OCI-M2 (cell line): Measurements from ENCODE around the gene TRAPPC14.
"Not testable (repeated sequence)": the region's sequence is repeated elsewhere in the genome, so short reads cannot be mapped to it uniquely, and the experiment has no call there.

Experiments used
- DNase-seq: peaks from one replicate; lab custom pipeline; 2025; ENCODE audit not compliant: unreplicated experiment; lab: John Stamatoyannopoulos, UW

TRAPPC14 gene, protein sequence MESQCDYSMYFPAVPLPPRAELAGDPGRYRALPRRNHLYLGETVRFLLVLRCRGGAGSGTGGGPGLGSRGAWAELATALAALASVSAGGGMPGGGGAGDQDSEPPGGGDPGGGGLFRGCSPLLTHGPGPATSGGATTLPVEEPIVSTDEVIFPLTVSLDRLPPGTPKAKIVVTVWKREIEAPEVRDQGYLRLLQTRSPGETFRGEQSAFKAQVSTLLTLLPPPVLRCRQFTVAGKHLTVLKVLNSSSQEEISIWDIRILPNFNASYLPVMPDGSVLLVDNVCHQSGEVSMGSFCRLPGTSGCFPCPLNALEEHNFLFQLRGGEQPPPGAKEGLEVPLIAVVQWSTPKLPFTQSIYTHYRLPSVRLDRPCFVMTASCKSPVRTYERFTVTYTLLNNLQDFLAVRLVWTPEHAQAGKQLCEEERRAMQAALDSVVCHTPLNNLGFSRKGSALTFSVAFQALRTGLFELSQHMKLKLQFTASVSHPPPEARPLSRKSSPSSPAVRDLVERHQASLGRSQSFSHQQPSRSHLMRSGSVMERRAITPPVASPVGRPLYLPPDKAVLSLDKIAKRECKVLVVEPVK

DNA sequence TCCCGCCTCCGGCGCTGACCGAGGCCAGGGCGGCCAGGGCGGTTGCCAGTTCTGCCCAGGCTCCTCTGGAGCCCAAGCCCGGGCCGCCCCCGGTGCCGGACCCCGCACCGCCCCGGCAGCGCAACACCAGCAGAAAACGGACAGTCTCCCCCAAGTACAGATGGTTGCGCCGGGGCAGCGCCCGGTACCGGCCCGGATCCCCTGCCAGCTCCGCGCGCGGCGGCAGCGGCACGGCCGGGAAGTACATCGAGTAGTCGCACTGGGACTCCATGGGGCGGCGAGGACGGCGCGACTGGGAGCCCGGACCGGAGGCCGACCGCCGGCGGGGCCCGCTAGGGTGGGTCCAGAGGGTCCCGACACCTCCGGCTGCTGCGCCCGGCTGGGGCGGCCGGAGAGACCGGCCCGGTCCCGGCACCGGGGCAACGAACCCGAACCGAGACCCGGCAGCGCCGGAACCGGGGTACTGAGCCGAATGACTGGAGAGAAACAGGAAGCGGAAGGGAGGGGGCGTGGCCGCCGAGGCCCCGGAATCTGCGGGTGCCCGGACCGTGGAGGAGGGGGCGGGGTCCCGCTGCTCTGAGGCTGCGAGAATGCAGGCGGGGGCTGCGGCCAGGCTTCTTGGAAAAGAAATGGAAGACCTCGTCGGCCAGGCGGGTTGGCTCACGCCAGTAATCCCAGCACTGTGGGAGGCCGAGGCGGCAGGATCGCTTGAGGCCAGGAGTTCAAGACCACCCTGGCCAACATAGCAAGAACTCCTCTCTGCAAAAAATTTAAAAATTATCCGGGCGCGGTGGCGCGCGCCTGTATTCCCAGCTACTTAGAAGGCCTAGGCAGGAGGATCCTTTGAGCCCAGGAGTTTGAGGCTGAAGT lies at the start of gene TRAPPC14:
Gene TRAPPC14 (minus strand): TSS at position 495 of the 870 bp plus-strand sequence. CDS start 224 bp downstream, at position 271.
- DNase-seq, result peak; percentile 16

DNA sequence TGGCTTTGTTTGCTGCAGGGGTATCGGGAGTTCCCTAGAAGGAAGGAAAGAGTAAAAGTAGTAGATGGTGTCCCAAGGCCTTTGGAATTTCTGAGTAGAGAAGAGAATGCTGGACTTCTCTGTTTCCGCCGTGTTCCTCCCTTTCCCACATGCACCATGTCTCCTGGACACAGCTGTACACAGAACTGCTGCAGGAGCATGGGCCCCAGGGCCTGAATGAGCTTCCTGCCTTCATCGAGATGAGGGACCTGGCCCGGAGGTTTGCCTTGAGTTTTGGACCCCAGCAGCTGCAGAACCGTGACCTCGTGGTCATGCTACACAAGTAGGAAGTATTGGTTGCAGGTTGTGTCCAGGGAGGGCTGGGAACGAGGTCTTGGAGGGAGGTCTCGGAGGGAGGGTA lies 45.9 kb upstream of the TRAPPC14 start:
- no peak for DNase-seq

DNA sequence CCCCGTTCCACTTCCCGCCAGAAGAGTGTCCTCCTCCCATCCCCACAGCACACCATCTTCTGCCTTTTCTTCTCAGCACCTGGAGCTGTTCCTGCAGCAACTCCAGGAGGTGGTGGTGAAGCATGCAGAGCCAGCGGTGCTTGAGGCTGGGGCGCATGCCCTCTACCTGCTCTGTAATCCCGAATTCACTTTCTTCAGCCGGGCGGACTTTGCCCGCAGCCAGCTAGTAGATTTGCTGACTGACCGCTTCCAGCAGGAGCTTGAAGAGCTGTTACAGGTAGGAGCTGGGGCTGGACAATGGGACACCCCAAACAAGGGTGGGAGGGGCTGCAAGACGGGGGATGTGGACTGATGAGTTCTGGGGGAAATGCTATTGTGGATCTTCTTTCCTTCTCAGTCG lies 42.2 kb upstream of the TRAPPC14 start:
- no peak for DNase-seq

DNA sequence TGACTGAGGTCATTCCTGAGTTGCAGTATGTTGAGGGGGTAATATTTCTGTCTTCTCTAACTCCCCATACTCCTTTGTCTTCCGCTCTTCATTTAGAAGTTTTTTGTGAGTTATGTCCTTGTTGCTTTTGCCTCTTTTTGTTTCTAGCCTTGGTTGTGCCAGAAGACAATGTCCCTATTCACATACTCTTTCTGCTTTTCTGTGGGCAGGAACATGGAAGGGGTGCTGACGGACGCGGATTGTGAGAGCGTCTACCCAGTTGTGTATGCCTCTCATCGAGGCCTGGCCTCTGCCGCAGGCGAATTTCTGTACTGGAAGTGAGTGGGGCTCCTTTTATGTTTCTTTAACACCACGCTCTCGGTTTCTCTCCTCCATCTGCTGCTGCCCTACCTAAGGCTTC lies 39.7 kb upstream of the TRAPPC14 start:
- no peak for DNase-seq

DNA sequence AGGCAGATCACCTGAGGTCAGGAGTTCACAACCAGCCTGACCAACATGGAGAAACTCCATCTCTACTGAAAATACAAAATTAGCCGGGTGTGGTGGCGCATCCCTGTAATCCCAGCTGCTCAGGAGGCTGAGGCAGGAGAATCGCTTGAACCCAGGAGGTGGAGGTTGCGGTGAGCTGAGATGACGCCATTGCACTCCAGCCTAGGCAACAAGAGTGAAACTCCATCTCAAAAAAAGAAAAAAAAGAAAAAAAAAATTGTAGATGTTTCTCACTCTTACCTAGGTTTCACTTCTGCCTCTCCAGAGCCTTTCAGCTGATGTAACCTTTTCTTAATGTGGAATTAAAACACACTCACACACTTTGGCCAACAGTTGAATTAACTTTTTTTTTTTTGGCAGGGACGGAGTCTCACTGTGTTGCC lies 37.4 kb upstream of the TRAPPC14 start:
- DNase-seq, result not testable (repeated sequence)

DNA sequence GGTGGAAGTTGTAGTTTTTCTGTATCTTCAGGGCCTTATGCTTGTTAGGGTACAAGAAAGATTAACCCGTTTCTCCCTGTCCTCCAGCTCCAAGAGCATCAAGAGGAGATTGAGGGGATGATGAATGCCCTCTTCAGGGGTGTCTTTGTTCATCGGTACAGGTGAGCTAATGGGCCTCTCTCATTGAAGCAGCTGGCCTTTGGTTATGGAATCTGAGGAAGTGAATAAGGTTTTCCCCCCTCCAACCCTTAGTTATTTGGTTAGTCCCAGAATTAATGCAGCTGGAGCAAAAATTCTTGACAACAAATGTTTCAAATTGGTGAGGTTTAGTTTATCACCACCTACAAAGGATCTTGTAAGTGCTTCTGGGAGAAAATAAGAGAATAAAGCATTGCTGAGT lies 36.7 kb upstream of the TRAPPC14 start:
- no peak for DNase-seq

DNA sequence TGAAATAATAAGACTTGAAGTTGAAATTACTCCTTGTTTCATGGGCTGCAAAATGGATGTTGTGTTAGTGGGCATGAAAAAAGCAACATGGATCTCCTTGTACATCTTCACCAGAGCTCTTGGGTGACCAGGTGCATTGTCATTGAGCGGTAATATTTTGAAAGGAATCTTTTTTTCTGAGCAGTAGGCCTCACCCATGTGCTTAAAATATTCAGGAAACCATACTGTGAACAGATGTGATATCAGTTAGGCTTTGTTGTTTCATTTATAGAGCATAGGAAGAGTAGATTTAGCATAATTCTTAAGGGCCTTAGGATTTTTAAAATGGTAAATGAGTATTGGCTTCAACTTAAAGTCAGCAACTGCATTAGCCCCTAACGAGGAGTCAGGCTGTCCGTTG lies 34.4 kb upstream of the TRAPPC14 start:
- no peak for DNase-seq

DNA sequence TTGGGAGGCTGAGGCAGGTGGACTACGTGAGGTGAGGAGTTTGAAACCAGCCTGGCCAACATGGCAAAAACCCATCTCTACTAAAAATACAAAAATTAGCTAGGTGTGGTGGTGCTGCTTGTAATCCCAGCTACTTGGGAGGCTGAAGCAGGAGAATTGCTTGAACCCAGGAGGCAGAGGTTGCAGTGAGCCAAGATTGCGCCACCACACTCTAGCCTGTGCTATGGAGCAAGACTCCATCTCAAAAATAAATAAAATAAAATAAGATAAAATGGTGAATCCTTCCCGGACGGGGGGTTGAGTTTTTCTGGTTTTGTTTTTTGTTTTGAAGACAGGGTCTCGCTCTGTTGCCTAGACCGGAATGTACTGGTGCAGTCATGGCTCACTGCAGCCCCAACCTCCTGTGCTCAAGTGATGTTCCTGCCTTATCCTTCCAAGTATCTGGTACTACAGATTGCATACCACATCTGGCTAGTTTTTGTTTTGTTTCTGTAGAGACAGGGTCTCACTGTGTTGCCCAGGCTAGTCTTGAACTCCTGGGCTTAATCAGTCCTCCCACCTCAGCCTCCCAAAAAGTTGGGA lies 33.8 kb upstream of the TRAPPC14 start:
- not testable (repeated sequence) for DNase-seq

DNA sequence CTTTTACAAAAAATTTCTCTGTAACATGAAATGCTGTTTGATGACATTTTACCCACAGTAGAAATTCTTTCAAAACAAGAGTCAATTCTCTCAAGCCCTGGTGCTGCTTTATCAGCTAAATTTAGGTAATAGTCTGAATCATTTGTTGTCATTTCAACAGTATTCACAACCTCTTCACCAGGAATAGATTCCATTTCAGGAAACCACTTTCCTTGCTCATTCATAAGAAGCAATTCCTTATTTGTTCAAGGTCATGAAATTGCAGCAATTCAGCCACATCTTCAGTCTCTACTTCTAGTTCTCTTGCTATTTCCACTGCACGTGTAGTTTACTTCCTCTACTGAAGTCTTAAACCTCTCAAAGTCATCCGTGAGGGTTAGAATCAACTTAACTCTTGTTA lies 33.3 kb upstream of the TRAPPC14 start:
- no peak for DNase-seq

DNA sequence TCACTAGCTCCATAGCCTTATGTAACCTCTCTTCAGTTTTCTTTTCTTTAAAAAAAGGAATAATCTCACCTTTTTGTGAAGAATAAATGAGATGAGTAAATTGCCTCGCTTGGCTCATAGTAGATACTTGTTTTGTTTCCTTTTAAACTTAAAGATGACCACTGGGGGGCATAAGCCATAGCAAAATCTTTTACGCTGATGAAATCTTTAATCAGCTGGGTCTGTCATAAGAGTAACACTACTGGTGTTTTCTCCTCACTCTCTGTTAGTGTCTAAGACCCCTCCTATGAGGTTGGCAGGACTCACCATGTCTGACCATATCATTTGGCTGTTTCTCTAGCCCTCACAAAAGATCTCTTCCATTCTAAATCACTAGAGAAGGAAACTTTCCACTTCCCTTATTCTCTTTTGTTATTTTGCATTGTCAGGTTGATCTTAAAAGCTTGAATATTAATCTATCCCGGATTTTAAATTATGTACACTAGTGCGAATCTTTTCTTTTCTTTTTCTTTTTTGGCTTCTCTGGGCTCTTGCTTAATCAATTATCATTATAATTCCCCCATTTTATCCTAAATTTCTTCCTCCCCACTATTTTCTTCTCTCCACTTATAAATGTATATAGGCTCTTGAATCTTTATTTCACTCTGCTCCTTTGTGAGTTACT lies 31.7 kb upstream of the TRAPPC14 start:
- no peak for DNase-seq

DNA sequence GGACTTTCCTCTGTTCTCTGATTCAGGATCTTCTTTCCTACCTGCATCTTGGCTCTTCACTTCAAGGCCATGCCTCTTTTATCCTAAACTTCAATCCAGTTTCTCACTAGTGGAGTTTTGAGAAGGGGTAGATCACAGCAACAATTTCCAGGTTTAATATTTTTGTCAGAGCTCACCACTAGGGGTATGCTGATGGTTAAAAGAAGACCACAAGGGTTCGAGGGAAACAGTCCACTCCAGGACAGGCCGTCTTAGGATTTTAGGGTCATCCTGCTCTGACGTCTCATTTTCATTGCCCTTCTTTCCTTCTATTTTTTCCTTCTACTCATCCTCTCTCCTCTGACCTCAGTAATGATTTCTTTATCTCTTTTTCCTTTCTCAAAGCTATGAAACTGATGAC lies 30.5 kb upstream of the TRAPPC14 start:
- no peak for DNase-seq

DNA sequence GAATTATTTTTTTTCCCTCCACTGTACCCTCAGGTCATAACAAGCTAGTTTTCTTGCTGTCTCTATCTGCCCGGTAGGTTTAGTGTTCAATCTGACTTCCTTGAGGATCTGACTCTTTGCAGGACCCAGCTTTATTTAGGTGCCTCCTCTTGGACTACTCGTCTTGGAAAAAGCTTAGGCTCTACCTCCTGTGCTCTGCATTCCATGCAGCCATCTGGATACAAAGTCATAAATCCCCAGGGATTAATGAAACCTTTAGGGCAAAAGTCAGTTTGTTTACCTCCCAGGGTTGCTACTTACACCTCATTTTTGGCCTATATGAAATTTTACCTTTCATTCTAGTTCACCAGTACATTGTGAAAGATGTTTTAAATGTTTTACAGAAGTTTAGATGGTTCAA lies 27.2 kb upstream of the TRAPPC14 start:
- DNase-seq, result no peak

DNA sequence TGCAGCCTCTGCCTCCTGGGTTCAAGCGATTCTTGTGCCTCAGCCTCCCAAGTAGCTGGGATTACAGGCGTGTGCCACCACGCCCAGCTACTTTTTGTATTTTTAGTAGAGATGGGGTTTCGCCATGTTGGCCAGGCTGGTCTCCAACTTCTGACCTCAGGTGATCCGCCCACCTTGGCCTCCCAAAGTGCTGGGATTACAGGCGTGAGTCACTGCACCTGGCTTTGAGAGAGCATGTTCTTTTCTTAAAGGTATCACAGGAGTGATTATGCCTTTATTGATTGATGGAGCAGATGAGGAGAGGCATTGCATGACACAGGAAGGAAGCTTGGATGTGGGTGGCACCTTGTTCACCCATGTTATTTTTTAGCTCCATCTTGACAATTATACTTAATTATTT lies 24.6 kb upstream of the TRAPPC14 start:
- not testable (repeated sequence) for DNase-seq

DNA sequence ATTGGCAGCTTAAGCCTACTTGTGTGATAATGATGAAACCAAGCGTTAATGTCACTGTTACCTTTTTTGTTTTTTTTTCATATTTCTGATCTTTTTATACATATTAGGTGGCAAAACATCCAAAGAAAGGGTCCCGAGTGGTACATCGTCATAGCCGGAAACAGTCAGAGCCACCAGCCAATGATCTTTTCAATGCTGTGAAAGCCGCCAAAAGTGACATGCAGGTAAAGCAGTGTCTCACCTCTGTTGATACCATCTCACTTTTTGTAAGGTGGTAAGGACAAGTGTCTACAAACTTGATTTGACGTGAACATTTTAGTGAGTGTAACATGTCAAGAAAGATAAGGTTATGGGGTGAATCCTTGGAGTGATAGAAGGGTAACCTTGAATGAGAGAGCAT lies 24.1 kb upstream of the TRAPPC14 start:
- DNase-seq, result not testable (repeated sequence)

DNA sequence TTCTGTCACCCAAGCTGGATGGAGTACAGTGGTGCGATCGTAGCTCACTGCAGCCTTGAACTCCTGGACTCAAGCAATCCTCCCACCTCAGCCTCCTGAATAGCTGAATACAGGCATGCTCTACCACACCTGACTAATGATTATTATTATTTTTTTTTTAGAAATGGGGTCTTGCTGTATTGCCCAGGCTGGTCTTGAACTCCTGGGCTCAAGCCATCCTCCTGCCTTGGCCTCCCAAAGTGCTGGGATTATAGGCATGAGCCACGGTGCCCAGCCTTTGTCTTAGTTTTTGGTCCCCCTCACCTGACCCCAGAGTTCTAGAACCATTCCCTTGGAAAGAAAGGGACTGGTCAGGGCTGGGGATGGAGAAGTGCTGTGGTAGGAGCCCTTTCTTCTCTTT lies 21.6 kb upstream of the TRAPPC14 start:
- not testable (repeated sequence) for DNase-seq

DNA sequence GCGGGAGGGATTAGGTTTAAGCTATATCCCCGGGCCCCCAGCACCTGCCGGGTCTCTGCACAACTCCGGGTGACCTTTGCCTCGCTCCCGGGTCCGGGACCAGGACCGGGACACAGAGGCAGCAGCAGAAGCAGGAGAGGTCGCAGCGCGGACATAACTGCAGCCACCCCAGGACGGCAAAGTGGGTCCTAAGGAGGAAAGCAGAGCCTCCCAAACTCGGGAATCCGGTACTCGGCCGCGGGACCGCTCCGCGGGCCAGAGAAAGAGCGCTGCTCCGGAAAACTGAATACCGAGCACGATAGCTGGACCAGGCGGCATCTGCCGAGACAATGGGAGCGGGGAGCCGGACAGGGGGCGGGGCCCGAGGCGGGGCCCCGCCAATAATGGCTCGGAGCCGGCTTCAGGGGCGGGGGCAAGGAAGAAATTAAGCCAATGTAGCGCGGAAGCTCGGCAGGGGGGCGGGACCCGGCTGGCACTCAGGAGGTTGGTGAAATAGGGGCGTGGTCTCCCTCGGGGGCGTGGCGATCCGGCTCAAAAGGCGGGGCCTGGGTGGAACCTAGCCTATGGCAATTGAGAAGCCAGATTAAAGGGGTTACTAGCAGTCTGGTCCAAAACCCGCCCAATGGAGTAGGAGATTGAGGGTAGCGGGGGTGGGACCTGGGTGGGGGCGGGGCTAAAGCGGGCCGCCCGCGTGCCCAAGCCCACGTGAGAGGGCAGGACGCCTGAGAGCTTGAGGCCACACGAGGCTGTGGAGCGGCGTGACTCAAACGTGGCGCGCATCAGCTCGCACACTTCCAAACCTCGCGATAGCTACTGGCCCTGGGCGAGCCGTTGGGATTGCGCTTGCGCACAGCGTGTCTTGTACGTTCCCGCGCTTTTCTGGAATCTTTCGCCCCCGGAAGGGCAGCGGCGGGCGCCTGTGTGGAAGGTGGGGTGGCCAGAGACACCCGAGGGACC lies 18.8 kb upstream of the TRAPPC14 start, which contains the start of the genes GPC2 and STAG3:
Gene GPC2 (minus strand): TSS at position 337 of the 957 bp plus-strand sequence. CDS start 182 bp downstream, at position 155.
Gene STAG3 (plus strand): TSS at position 874 of the 957 bp plus-strand sequence. CDS start 2,639 bp downstream, outside the sequence.
- peak; percentile 87 for DNase-seq

DNA sequence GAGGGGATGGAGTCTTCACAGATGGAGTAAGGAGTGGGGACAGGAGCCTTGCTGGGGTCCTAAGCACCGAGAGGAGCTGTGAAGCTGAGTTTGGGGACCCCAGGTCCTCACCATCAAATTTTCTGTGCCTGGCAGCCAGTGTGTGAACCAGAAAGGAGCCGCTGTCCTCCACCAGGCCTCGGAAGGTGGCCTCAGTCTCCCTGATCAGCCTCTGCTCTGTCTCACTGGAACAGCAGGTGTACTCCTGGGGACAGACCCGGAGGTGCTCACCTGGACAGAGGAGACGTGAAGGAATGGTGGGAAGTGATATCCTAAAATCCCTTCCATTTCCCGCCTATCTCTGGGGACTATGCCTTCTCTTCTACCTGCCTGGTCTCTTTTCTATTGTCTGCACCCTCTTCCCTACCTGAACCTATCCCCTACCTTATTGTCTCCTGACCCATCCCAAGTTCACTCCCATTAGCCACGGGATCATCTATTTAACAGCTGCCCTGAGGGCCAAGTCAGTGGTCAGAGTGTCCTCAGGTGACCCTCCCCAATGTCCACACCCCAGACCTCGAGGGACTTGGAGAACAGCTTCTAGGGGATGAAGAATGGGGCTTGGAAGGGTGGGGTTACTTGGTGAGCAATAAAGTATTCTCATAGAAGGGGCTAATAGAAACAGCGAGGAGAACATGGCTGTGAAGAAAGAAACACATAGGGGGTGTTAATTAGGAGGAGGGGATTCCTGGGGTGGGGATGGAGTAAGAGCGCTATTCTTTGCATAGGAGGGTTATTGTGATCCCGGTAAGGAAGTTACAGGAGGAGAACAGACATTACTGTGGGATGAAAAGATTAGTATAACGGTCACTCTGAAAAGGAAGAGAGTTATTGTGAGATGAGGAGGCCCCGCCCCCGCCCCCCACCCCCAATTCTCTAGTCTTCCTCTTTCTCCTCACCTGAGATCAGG lies 17.8 kb upstream of the TRAPPC14 start:
- no peak for DNase-seq

DNA sequence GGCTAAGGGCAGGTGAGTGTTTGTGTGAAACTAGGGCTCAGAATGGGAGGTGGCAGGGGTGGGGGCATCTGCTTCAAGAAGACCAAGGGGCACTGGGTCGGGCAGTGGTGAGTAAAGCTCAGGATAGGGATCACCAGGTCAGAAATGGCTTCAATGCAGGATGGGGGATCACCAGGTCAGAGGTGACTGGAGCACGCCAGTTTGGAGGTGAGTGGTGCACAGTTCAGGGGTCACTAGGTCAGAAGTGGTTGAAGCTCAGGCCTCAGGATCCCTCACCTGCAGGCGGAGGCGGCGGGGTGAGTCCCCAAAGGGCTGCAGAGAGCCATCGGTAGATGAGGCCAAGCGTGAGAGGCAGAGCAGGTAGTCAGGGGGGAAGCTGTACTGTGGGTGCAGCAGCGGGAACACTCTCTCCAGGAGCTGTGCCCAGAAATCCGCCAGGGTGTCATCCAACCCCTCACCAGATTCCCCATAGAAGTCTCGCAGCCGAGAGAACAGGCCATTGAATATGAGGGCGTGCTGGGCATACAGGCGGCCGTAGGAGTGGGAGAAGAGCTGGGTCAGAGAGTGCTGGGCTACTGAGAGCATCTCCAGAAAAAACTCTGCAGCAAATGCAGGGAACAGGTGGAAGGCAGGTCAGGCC lies 16.9 kb upstream of the TRAPPC14 start:
- DNase-seq, result no peak
